Occipital lobe (tissue), 2 donors: ENCODE results near the gene EDARADD. TPM values are rescaled to one million over a fixed set of nuclear protein-coding genes. Genes with fewer than 3 reads are reported as not detected.
A peak's percentile ranks its signal among the peaks of the same experiment; 100 is the strongest.
"Not testable (repeated sequence)": the region's sequence is repeated elsewhere in the genome, so short reads cannot be mapped to it uniquely, and the experiment has no call there.

ENCODE experiments used
- DNase-seq: peaks from one replicate; lab custom pipeline; 2025; lab: John Stamatoyannopoulos, UW
- total RNA-seq: library from RNA; depleted of rRNA; stranded (reverse); fragments of >200 nt; gene quantifications from one replicate; pipeline ENCODE4 v1.2.3, GENCODE V29; 2014

EDARADD gene
- total RNA-seq, 1 donor from 2014 or later = 6.1 TPM

- DNase-seq = no peak
These were observed 92.4 kb downstream of the EDARADD start for GRCh38 chr1:236486356-236487002.

GRCh38 chr1:236489161-236489560, 95.1 kb downstream of the EDARADD start:
- not testable (repeated sequence) for DNase-seq

GRCh38 chr1:236489710-236490377, 95.8 kb downstream of the EDARADD start:
- DNase-seq = no peak

- DNase-seq = no peak
These were observed 97.5 kb downstream of the EDARADD start for GRCh38 chr1:236491469-236492136.

- DNase-seq = no peak
These were observed 98.3 kb downstream of the EDARADD start for GRCh38 chr1:236492378-236492777.

- no peak for DNase-seq
These were observed 100.0 kb downstream of the EDARADD start for GRCh38 chr1:236494082-236494481.

GRCh38 chr1:236494586-236495466, 100.7 kb downstream of the EDARADD start:
- no peak for DNase-seq

GRCh38 chr1:236495467-236496112, 101.5 kb downstream of the EDARADD start:
- no peak for DNase-seq

GRCh38 chr1:236497908-236498307, 103.8 kb downstream of the EDARADD start:
- no peak for DNase-seq

GRCh38 chr1:236501093-236501492, 107.0 kb downstream of the EDARADD start:
- DNase-seq = no peak

GRCh38 chr1:236502579-236502971, 108.5 kb downstream of the EDARADD start:
- DNase-seq = no peak

- DNase-seq = no peak
These were observed 109.0 kb downstream of the EDARADD start for GRCh38 chr1:236502972-236503639.

- DNase-seq = not testable (repeated sequence)
These were observed 110.3 kb downstream of the EDARADD start for GRCh38 chr1:236504338-236504737.

GRCh38 chr1:236507022-236507700, 113.1 kb downstream of the EDARADD start:
- DNase-seq = peak; percentile 15

- DNase-seq = no peak
These were observed 114.5 kb downstream of the EDARADD start for GRCh38 chr1:236508593-236509027.

GRCh38 chr1:236509203-236509602, 115.1 kb downstream of the EDARADD start:
- no peak for DNase-seq

- no peak for DNase-seq
These were observed 115.7 kb downstream of the EDARADD start for GRCh38 chr1:236509647-236510401.

GRCh38 chr1:236511735-236512418, 117.8 kb downstream of the EDARADD start:
- no peak for DNase-seq
